Ovary (tissue), 9 donors: ENCODE results near the gene RNF14. TPM values are rescaled to one million over a fixed set of nuclear protein-coding genes. Genes with fewer than 3 reads are reported as not detected.
A peak's percentile ranks its signal among the peaks of the same experiment; 100 is the strongest.

ENCODE experiments used
- DNase-seq, 5 donors: peaks; one replicate each; pipeline ENCODE4 v3.0.0-alpha.2; 2019 to 2020
- H3K27ac ChIP-seq, 2 donors: fragments of 200-600 bp; one replicate each; pipeline versions ENCODE4 v1.5.1 to v1.8.0; 2019 to 2022
- H3K27me3 ChIP-seq: fragments of 200-600 bp; one replicate; pipeline ENCODE4 v1.8.0; 2022
- H3K36me3 ChIP-seq: fragments of 200-600 bp; sonication (generic); one replicate; pipeline ENCODE4 v1.5.1; 2019
- H3K4me1 ChIP-seq: one replicate; pipeline ENCODE4 v1.8.1; 2013; ENCODE audit warnings: mild to moderate bottlenecking, moderate library complexity; ENCODE audit not compliant: insufficient read depth
- H3K4me3 ChIP-seq: fragments of 200-600 bp; sonication (generic); one replicate; pipeline ENCODE4 v1.5.1; 2017
- H3K9me3 ChIP-seq, 2 donors: fragments of 200-600 bp in 1 of 2; sonication (generic) in 1 of 2; one replicate each; pipeline versions ENCODE4 v1.5.1 to v1.8.1; 2013 to 2019; ENCODE audit warnings: mild to moderate bottlenecking in 1 of 2, moderate library complexity in 1 of 2
- EP300 ChIP-seq: sonication (generic); formaldehyde crosslinking; IDR thresholded peaks from one replicate; pipeline ENCODE4 v1.6.1; 2017; ENCODE audit warnings: antibody characterized with exemption
- POLR2A ChIP-seq: fragments of 450-650 bp; IDR thresholded peaks from one replicate; pipeline ENCODE4 v1.6.1; 2017; ENCODE audit warnings: antibody characterized with exemption, mild to moderate bottlenecking, moderate library complexity
- WGBS, 3 donors: extraction: QIAGEN DNeasy Blood & Tissue Kit in 1 of 3; methylation state at CpG; one replicate each; pipeline versions ENCODE4 v1.1.5 to v1.1.7; 2013 to 2017; 5-methylcytosine and 5-hydroxymethylcytosine counted together
- intact Hi-C, 4 donors: fragments of 100-400 bp; cut with DNase I; formaldehyde crosslinking; loops; one replicate each; pipeline versions ENCODE4 v1.11.0 to v1.15.1; 2022 to 2023
- polyA plus RNA-seq, 2 donors: library from polyadenylated mRNA; stranded (reverse); fragments of 200-250 nt in 1 of 2; fragments of 350-450 nt in 1 of 2; fragmentation: Illumina TruSeq in 1 of 2; extraction: RNeasy Lipid Tissue Mini Kit (QIAGEN cat#74804) in 1 of 2; gene quantifications; one replicate each; pipeline ENCODE4 v1.2.3, GENCODE V29; 2013 to 2014
- total RNA-seq, 7 donors: library from RNA; depleted of rRNA in 2 of 7; stranded (reverse); fragments of >200 nt in 2 of 7; fragmentation: NEBNext Ultra II Directional in 3 of 7; extraction: Animal tissue kit (Norgen Biotek cat#: 25700) in 3 of 7; gene quantifications; one replicate each; pipeline versions ENCODE4 v1.1.0 to v1.2.4, GENCODE V29; 2016 to 2023
- TF ChIP-seq, protein P1 (sequence below), 3 donors: fragments of 450-650 bp in 2 of 3; fragments of 200-600 bp in 1 of 3; IDR thresholded peaks; one replicate each; pipeline versions ENCODE4 v1.5.1 to v1.8.0; 2016 to 2022; ENCODE audit warnings: antibody characterized with exemption in 3 of 3, mild to moderate bottlenecking in 1 of 3
- donor health status: DM: no; HTN: no; CAD: no; lungs with moderate emphysema.
- donor health status: DM: no; HTN: no; CAD: no.
- donor health status: Bipolar disorder and iron deficiency.
- donor health status: DM: yes; HTN: yes; CAD: no.
- donor health status: DM: no; HTN: no; CAD: no.
- donor health status: DM: yes; HTN: yes; CAD: no.

Gene RNF14
- total and polyA plus RNA-seq, 9 donors: 26.0 to 74.9 (median 42.6) TPM

GRCh38 chr5:141992349-141992963, 23.6 kb downstream of the RNF14 start:
- Histone ChIP-seq H3K36me3 (no peaks in the 10 kb centered on the region), H3K27ac (peak overlapping the region in 1 of 2 donors; percentile 15), H3K4me3 (no peak overlapping the region), H3K9me3 (no peaks in the 10 kb centered on the region), H3K4me1 (no peaks in the 10 kb centered on the region), H3K27me3 (no peaks in the 10 kb centered on the region)
- intact Hi-C loops: loop anchor here in 1 of 4 donors (1.0 kb wide), 1 partner anchor 153 kb away; no protein-coding TSS in a partner anchor
- DNase-seq: peak; percentile 61 to 79 (median 72)
- WGBS, 3 donors: 6 to 12% (median 8%) methylated on average over 2 of the region's 2 CpGs
- TF ChIP-seq, protein P1, sequence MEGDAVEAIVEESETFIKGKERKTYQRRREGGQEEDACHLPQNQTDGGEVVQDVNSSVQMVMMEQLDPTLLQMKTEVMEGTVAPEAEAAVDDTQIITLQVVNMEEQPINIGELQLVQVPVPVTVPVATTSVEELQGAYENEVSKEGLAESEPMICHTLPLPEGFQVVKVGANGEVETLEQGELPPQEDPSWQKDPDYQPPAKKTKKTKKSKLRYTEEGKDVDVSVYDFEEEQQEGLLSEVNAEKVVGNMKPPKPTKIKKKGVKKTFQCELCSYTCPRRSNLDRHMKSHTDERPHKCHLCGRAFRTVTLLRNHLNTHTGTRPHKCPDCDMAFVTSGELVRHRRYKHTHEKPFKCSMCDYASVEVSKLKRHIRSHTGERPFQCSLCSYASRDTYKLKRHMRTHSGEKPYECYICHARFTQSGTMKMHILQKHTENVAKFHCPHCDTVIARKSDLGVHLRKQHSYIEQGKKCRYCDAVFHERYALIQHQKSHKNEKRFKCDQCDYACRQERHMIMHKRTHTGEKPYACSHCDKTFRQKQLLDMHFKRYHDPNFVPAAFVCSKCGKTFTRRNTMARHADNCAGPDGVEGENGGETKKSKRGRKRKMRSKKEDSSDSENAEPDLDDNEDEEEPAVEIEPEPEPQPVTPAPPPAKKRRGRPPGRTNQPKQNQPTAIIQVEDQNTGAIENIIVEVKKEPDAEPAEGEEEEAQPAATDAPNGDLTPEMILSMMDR (IDR thresholded peaks at IDR 0.05): peak; percentile 42 to 66 (median 65)
- TF ChIP-seq EP300: no peak

- Histone ChIP-seq H3K9me3 (no peaks in the 10 kb centered on the region), H3K4me1 (no peaks in the 10 kb centered on the region), H3K36me3 (no peaks in the 10 kb centered on the region), H3K27me3 (no peaks in the 10 kb centered on the region), H3K27ac (no peak overlapping the region), H3K4me3 (no peak overlapping the region)
- no peak for TF ChIP-seq POLR2A
- TF ChIP-seq, protein P1 (IDR thresholded peaks at IDR 0.05): no peak
- TF ChIP-seq EP300: no peak
- WGBS, 3 donors: 64 to 73% (median 65%) methylated on average over 4 of the region's 4 CpGs
- no peak for DNase-seq
- intact Hi-C loops: no loop called here
Observed at GRCh38 chr5:141994511-141995136, 25.7 kb downstream of the RNF14 start.

DNA sequence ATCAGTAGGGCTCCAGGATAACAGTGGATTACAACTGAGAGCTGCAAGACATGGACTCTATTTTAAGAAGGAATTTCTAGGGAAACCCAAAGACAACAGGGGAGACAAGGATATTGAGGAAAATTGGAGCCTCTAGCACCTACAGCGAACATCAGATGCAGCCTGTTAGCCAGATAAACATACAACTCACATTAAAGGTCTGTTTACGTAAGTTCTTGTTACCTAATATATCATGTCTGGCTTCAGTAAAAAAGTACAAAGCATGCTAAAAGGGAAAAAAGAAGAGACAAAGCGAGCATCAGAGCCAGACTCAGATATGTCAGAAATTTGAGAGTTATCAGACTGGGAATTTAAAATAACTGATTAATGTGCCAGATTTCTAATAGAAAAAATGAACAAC, 26.8 kb downstream of the RNF14 start:
- intact Hi-C loops: no loop called here
- no peak overlapping the region for H3K4me3 ChIP-seq
- no peak overlapping the region for H3K27ac ChIP-seq
- no peaks in the 10 kb centered on the region for H3K9me3 ChIP-seq
- no peaks in the 10 kb centered on the region for H3K4me1 ChIP-seq
- no peaks in the 10 kb centered on the region for H3K27me3 ChIP-seq
- H3K36me3 ChIP-seq: no peaks in the 10 kb centered on the region
- no peak for TF ChIP-seq EP300
- TF ChIP-seq, protein P1 (IDR thresholded peaks at IDR 0.05): no peak
- no peak for TF ChIP-seq POLR2A
- WGBS, 3 donors: 91 to 97% (median 93%) methylated on average over 3 of the region's 3 CpGs
- DNase-seq: no peak

- Histone ChIP-seq H3K4me1 (no peaks in the 10 kb centered on the region), H3K27ac (no peak overlapping the region), H3K4me3 (no peak overlapping the region), H3K36me3 (no peaks in the 10 kb centered on the region), H3K9me3 (no peaks in the 10 kb centered on the region), H3K27me3 (no peaks in the 10 kb centered on the region)
- no peak for DNase-seq
- TF ChIP-seq POLR2A (no peak), EP300 (no peak)
- TF ChIP-seq, protein P1 (IDR thresholded peaks at IDR 0.05): no peak
- 51 to 57% (median 54%) methylated on average over 6 of the region's 6 CpGs for WGBS, 3 donors
- intact Hi-C loops: no loop called here
Observed at GRCh38 chr5:141997358-141997960, 28.6 kb downstream of the RNF14 start.
